ENCODE data around the gene ANXA2.

DNA sequence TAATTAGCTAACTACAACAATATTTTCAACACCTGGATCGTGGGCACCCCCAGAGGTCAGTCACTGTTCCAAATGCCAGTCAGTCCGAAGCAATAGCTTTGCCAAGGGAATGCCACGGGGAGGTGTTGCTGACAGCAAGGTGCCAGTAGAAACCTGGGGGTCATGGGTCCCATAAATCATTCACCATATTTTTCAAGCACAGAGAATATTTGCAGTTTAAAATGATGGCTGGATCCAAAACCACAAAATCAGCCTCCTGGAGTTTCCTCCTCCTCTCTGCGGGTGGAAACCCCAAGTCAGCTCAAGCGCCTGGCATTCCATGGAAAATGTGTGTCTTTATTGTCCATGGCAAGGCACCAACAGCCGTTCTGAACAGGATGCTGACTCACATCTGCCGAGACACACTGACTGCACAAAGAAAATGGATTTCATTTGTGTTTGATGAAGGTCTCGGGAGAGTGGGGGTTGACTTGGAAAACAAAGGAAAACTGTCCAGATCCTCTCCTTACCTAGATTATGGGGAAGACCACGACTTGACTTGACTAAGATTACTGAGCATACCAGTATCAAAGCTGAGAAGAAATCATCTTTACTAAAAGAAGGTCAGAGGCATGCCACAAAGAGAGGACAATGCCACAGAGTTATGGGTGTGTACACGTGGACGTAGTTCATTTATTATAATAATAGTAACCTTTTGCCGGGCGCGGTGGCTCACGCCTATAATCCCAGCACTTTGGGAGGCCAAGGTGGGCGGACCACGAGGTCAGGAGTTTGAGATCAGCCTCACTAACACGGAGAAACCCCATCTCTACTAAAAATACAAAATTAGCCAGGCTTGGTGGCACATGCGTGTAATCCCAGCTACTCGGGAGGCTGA, 26.4 kb downstream of the ANXA2 start:
- TF ChIP-seq, protein P1, sequence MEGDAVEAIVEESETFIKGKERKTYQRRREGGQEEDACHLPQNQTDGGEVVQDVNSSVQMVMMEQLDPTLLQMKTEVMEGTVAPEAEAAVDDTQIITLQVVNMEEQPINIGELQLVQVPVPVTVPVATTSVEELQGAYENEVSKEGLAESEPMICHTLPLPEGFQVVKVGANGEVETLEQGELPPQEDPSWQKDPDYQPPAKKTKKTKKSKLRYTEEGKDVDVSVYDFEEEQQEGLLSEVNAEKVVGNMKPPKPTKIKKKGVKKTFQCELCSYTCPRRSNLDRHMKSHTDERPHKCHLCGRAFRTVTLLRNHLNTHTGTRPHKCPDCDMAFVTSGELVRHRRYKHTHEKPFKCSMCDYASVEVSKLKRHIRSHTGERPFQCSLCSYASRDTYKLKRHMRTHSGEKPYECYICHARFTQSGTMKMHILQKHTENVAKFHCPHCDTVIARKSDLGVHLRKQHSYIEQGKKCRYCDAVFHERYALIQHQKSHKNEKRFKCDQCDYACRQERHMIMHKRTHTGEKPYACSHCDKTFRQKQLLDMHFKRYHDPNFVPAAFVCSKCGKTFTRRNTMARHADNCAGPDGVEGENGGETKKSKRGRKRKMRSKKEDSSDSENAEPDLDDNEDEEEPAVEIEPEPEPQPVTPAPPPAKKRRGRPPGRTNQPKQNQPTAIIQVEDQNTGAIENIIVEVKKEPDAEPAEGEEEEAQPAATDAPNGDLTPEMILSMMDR (IDR thresholded peaks at IDR 0.05), result no peak
- TF ChIP-seq POLR2A (IDR thresholded peaks at IDR 0.05) (no peak), EP300 (IDR thresholded peaks at IDR 0.05) (peak; percentile 26)

Data from ovary (tissue), 3 donors.